NT2/D1 (cell line): ENCODE data around the gene CARMIL1.

Experiments
- DNase-seq: peaks from one replicate; pipeline ENCODE4 v3.0.0-alpha.2; 2011; ENCODE audit warnings: low read depth, low spot score
- H3K27me3 ChIP-seq: 2 replicates; pipeline ENCODE4 v1.6.0; 2011; ENCODE audit warnings: mild to moderate bottlenecking; ENCODE audit not compliant: insufficient read length, insufficient read depth
- H3K36me3 ChIP-seq: 2 replicates; pipeline ENCODE4 v1.6.1; 2011; ENCODE audit warnings: mild to moderate bottlenecking, low read length, mixed read lengths; ENCODE audit not compliant: insufficient read depth, insufficient read length
- H3K4me1 ChIP-seq: 2 replicates; pipeline ENCODE4 v1.5.1; 2011; ENCODE audit not compliant: insufficient read depth, insufficient read length
- H3K4me3 ChIP-seq: 2 replicates; pipeline ENCODE4 v1.5.1; 2011; ENCODE audit warnings: low read depth; ENCODE audit not compliant: insufficient read length
- H3K9ac ChIP-seq: 2 replicates; pipeline ENCODE4 v1.6.0; 2011; ENCODE audit warnings: low read depth; ENCODE audit not compliant: insufficient read length
- H3K9me3 ChIP-seq: 2 replicates; pipeline ENCODE4 v1.5.1; 2011; ENCODE audit warnings: mild to moderate bottlenecking, low read length; ENCODE audit not compliant: insufficient read depth
- SUZ12 ChIP-seq: IDR thresholded peaks from 2 replicates; pipeline ENCODE4 v1.6.1; 2011; ENCODE audit not compliant: insufficient read length, insufficient read depth; ENCODE audit errors: extremely low read depth
- YY1 ChIP-seq: IDR thresholded peaks from 2 replicates; pipeline ENCODE4 v1.6.1; 2011; ENCODE audit not compliant: insufficient read length, insufficient read depth
- ZNF274 ChIP-seq: IDR thresholded peaks from 2 replicates; pipeline ENCODE4 v1.6.1; 2011; ENCODE audit warnings: mild to moderate bottlenecking, low read depth, low read length

The CARMIL1 gene

GRCh38 chr6:25603251-25603650 lies 324.1 kb downstream of the CARMIL1 start:
- H3K9me3 ChIP-seq, result no peaks in the 10 kb centered on the region
- no peaks in the 10 kb centered on the region for H3K36me3 ChIP-seq
- no peak overlapping the region for H3K9ac ChIP-seq
- no peaks in the 10 kb centered on the region for H3K27me3 ChIP-seq
- TF ChIP-seq YY1, result no peak
- TF ChIP-seq ZNF274, result no peak
- no peak for TF ChIP-seq SUZ12
- H3K4me1 ChIP-seq, result no peaks in the 10 kb centered on the region
- no peak for DNase-seq
- H3K4me3 ChIP-seq, result no peak overlapping the region

GRCh38 chr6:25606151-25606550 lies 327.0 kb downstream of the CARMIL1 start:
- H3K9me3 ChIP-seq, result no peaks in the 10 kb centered on the region
- H3K4me3 ChIP-seq, result no peak overlapping the region
- no peak for DNase-seq
- H3K4me1 ChIP-seq, result no peaks in the 10 kb centered on the region
- TF ChIP-seq SUZ12 (no peak), ZNF274 (no peak), YY1 (no peak)
- H3K36me3 ChIP-seq, result no peaks in the 10 kb centered on the region
- H3K27me3 ChIP-seq, result no peaks in the 10 kb centered on the region
- H3K9ac ChIP-seq, result no peak overlapping the region

GRCh38 chr6:25608558-25609174 lies 329.5 kb downstream of the CARMIL1 start:
- Histone ChIP-seq H3K9me3 (no peaks in the 10 kb centered on the region), H3K9ac (no peak overlapping the region), H3K36me3 (no peaks in the 10 kb centered on the region), H3K4me3 (no peak overlapping the region), H3K4me1 (no peaks in the 10 kb centered on the region), H3K27me3 (no peaks in the 10 kb centered on the region)
- TF ChIP-seq YY1 (no peak), ZNF274 (no peak), SUZ12 (no peak)
- no peak for DNase-seq

- Histone ChIP-seq H3K4me1 (no peaks in the 10 kb centered on the region), H3K9ac (no peak overlapping the region), H3K4me3 (no peak overlapping the region), H3K27me3 (no peaks in the 10 kb centered on the region), H3K36me3 (no peaks in the 10 kb centered on the region), H3K9me3 (no peaks in the 10 kb centered on the region)
- DNase-seq, result no peak
- no peak for TF ChIP-seq YY1
- TF ChIP-seq SUZ12, result no peak
- TF ChIP-seq ZNF274, result no peak
Measured at GRCh38 chr6:25612666-25613065, 333.5 kb downstream of the CARMIL1 start.

- no peaks in the 10 kb centered on the region for H3K9me3 ChIP-seq
- no peak for DNase-seq
- H3K4me1 ChIP-seq, result no peaks in the 10 kb centered on the region
- H3K27me3 ChIP-seq, result no peaks in the 10 kb centered on the region
- H3K4me3 ChIP-seq, result no peak overlapping the region
- no peak overlapping the region for H3K9ac ChIP-seq
- H3K36me3 ChIP-seq, result no peaks in the 10 kb centered on the region
- no peak for TF ChIP-seq SUZ12
- TF ChIP-seq YY1, result no peak
- TF ChIP-seq ZNF274, result no peak
Measured at GRCh38 chr6:25613415-25613814, 334.2 kb downstream of the CARMIL1 start.

GRCh38 chr6:25614052-25614451 lies 334.9 kb downstream of the CARMIL1 start:
- Histone ChIP-seq H3K9ac (no peak overlapping the region), H3K27me3 (no peaks in the 10 kb centered on the region), H3K4me1 (no peaks in the 10 kb centered on the region), H3K4me3 (no peak overlapping the region), H3K9me3 (no peaks in the 10 kb centered on the region), H3K36me3 (no peaks in the 10 kb centered on the region)
- no peak for DNase-seq
- TF ChIP-seq YY1 (no peak), ZNF274 (no peak), SUZ12 (no peak)

- Histone ChIP-seq H3K9me3 (no peaks in the 10 kb centered on the region), H3K27me3 (no peaks in the 10 kb centered on the region), H3K9ac (no peak overlapping the region), H3K36me3 (no peaks in the 10 kb centered on the region), H3K4me1 (no peaks in the 10 kb centered on the region), H3K4me3 (no peak overlapping the region)
- TF ChIP-seq YY1 (no peak), SUZ12 (no peak), ZNF274 (no peak)
- DNase-seq, result no peak
Measured at GRCh38 chr6:25615471-25615870, 336.3 kb downstream of the CARMIL1 start.
